Forelimb muscle (tissue), 1 donor: ENCODE data around the gene MZT2A. TPM values are rescaled to one million over a fixed set of nuclear protein-coding genes. Genes with fewer than 3 reads are reported as not detected.
"Not testable (repeated sequence)": the region's sequence is repeated elsewhere in the genome, so short reads cannot be mapped to it uniquely, and the experiment has no call there.

ENCODE experiments used
- DNase-seq: peaks from one replicate; pipeline ENCODE4 v3.0.0-alpha.2; 2013; ENCODE audit warnings: low read depth
- polyA plus RNA-seq: library from polyadenylated mRNA; unstranded; fragments of 120-200 nt; gene quantifications from one replicate; pipeline ENCODE4 v1.2.1, GENCODE V29; 2013; ENCODE audit not compliant: insufficient read length

Gene MZT2A
- polyA plus RNA-seq, 1 donor = 49.9 TPM

DNA sequence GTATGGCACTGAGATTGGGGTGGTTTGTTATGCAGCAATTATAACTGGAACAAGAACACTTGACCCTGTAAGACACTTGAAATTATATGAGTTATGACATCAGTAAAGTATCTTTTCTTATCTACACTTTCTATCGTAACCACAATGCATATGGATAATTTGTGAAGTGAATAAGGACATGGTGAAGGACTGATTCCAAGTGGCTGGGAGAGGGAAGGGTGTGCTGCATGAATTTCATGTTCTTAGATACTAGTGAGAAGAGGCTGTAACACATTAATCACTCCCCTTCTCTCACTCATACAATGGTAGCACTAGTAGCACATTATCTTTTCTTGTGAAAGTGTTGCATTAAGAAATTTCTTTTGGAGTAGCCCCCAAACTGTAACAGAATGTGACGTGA is 37.3 kb downstream of the MZT2A start:
- not testable (repeated sequence) for DNase-seq

DNA sequence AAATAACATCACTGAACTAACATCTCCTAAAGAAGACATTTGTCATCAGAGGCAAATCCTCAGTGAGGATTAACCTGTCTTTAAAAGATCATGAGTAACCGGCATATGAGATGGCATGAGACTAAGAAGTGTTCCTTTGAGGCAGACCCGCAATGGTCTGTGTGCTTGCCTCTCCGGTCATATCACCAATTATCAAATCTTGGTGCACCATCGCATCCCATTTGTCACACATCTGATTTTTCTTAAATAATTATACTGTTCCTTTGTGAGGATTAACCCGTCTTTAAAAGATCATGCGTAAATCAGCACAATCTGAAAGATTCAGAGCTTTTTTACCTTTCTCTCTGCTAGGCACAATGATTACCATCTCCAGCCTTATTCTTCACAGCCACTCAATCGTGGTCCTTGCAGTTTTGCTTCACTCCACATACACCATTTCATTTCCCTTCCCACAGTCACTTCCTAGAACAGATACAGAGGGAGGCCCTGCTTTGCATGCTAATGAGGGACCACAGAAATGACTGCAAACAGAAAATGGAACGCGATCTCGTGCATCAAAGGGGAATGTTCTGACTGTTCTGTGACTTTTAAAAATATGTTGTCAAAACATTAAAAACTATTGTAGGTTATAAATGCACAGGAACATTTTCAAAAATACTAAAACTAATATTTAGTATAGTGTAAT is 40.8 kb downstream of the MZT2A start:
- not testable (repeated sequence) for DNase-seq

GRCh38 chr2:131447981-131448380 is 44.2 kb downstream of the MZT2A start:
- not testable (repeated sequence) for DNase-seq

DNA sequence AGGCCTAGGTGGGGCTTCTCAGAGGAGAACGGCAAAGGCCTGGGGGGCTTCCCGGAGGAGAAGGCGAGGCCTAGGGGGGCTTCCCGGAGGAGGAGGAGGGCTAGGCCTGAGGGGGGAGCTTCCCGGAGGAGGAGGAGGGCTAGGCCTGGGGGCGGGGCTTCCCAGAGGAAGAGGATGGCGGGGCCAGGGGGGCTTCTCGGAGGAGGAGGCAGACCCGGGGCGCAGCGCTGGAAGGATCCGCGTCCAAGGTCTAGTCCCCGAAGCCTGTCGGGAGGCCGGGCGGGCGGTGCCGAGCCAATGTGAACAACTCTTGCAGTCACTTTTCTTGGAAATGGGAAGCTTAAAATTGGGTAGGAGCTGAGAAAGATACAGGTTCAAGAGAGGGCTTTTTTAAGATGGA is 46.3 kb downstream of the MZT2A start:
- no peak for DNase-seq

DNA sequence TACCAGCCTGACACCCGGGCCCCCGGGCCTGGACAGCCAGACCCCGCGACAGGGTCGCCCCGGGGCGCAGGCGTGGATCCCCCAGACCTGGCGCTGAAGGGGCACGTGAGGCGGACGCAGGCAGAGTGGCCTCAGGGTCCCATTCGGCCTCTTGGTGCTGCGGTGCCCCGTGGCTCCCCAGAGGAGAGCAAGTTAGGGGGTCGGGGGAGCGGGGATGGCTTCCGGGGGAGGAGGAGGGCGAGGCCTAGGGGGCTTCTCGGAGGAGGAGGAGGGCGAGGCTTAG is 46.7 kb downstream of the MZT2A start:
- DNase-seq = not testable (repeated sequence)

DNA sequence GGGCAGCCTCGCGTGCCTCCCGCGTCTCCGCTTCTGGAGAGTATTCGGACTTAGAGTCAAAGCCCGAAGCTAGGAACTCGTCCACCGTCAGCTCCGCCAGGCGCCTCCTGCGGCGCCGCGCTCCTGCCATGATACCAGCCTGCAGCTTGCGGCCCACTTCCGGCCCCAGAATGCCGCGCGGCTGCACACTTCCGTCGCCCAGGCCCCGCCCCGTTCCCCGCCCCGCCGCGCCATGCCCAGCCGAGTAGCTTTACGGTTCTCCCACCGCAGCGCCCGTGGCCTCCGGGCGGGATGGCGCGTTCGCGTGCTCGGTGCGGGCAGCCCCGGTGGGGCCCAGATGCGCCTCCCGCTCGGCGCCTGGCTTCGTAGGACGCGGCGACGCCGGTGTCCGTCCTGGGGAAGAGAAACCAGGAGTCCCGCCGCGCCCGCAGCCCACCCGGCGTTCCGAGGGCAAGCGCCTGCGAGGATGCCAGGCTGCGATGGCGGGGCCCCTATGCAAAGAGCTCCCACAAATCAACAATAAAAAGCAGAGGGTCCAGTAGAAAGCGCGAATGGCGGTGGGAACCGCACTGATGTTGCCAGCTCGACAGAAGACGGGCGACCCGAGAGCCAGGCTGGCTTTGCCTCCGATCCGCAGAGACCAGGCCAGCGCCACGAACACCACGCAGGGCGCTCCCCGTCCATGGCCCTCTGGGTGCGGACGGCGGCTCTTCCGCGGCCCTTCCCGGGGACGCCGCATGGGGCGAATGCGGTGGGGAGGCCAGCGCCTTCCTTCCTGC is 47.3 kb downstream of the MZT2A start:
- not testable (repeated sequence) for DNase-seq

DNA sequence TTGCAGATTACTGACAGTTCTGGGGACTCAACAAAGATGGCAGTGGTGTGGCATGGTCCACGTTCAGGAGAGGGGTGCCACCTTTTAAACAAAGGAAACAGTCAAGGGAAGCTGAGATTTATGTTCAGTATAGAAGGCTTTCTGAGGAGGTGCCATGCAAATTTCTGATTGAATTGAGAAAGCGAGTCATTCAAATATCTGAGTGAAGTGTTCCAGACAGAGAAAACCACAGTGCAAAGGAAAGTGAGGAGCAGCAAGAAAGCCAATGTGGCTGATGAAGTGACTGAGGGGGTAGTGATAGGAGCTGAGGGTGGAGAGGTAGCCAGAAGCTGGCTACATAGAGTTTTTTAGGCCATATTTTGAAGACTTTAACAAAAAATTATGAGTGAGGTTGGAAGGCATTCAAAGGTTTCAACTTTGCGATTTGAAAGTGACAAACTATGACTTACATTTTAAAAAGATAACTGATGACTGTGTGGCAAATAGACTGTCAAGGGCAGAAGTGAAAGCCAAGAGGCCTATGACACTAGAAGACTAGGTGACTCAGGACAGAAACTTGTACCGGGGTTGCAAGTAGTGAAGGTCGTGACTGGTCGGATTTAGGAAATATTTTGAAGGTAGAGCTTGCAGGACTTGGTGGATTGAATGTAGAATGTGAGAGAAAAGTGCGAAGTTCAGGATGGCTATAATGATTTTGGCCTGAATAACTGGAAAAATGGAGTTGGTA is 51.3 kb downstream of the MZT2A start:
- DNase-seq = not testable (repeated sequence)

Other genes with a start within 250 kb of the MZT2A start
- gene RAB6D, start 128.2 kb downstream of the MZT2A start, polyA plus RNA-seq = 1.2 TPM
- 0.72 TPM for gene TUBA3D, start 16.3 kb downstream of the MZT2A start, polyA plus RNA-seq
- gene CCDC74A, start 35.5 kb upstream of the MZT2A start, polyA plus RNA-seq = 1.8 TPM